AG09319 (cell line): ENCODE data around the gene POLR1F.

Experiments
- DNase-seq: peaks from one replicate; pipeline ENCODE4 v3.0.0-alpha.2; 2010; ENCODE audit warnings: low read depth; ENCODE audit errors: extremely low read depth
- TF ChIP-seq, protein P1 (sequence below): IDR thresholded peaks from 2 replicates; pipeline ENCODE4 v1.5.1; 2011; ENCODE audit warnings: low read depth, mild to moderate bottlenecking, inconsistent platforms, low read length, moderate library complexity

The POLR1F gene

DNA sequence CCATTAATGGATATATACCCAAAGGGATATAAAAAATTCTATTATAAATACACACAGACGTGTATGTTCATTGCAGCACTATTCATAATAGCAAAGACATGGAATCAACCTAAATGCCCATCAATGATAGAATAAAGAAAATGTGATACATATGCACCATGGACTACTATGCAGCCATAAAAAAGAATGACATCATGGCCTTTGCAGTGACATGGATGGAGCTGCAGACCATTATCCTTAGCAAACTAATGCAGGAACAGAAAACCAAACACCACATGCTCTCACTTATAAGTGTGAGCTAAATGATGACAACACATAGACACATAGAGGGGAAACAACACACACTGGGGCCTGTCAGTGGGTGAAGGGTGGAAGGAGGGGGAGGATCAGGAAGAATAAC lies 33.0 kb downstream of the POLR1F start:
- TF ChIP-seq, protein P1, sequence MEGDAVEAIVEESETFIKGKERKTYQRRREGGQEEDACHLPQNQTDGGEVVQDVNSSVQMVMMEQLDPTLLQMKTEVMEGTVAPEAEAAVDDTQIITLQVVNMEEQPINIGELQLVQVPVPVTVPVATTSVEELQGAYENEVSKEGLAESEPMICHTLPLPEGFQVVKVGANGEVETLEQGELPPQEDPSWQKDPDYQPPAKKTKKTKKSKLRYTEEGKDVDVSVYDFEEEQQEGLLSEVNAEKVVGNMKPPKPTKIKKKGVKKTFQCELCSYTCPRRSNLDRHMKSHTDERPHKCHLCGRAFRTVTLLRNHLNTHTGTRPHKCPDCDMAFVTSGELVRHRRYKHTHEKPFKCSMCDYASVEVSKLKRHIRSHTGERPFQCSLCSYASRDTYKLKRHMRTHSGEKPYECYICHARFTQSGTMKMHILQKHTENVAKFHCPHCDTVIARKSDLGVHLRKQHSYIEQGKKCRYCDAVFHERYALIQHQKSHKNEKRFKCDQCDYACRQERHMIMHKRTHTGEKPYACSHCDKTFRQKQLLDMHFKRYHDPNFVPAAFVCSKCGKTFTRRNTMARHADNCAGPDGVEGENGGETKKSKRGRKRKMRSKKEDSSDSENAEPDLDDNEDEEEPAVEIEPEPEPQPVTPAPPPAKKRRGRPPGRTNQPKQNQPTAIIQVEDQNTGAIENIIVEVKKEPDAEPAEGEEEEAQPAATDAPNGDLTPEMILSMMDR = no peak
- no peak for DNase-seq

DNA sequence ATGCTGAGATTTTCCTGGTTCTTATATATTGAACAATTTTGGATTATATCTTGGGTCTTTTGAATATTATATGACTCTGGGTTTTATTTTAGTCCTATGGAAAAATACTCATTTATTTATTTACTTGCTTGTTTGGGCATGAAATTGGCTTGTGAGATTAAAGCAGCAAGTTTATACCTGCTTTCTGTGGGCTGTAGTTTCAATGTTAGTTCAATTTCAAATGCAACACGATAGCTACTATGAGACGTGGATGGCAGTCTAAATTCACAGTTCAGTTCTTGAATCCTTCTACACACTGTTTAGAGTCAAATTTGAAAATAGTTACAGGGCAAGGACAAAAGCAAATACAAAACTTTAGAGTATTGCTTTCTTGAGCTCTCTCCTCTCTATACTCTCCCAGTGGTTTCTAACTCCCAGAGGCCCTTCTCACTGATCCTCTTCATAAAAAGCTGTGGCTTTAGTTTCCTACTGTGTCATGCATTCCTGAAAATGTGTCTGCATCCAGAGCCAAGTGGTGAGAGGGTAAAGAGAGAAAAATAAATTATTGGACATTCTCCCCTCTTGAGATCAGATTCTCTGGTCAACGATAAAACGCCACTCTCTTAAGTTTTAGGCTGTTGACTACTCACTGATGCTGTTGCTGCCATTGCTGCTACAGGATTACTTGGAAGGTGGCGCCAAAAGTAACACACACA lies 34.4 kb downstream of the POLR1F start:
- TF ChIP-seq, protein P1 = no peak
- DNase-seq = no peak

DNA sequence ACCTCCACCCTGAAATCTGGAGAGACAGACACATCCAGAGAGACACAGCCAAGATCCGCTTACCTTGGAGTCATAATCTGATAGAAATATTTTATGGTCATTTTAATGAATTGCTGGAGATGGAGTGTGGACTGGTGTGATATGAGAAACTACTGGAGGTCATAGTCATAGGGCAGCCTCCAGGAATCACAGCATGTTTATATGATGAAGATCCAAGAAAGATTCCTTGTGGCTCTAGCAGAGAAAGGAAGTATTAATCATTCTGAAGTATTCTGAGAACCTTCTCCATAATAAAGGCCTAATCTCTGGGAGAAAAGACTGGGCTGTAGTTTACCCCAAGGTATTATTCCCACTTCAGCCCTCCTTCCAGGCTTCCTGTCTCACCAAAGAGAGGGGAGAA lies 38.0 kb downstream of the POLR1F start:
- TF ChIP-seq, protein P1 = no peak
- DNase-seq = no peak

DNA sequence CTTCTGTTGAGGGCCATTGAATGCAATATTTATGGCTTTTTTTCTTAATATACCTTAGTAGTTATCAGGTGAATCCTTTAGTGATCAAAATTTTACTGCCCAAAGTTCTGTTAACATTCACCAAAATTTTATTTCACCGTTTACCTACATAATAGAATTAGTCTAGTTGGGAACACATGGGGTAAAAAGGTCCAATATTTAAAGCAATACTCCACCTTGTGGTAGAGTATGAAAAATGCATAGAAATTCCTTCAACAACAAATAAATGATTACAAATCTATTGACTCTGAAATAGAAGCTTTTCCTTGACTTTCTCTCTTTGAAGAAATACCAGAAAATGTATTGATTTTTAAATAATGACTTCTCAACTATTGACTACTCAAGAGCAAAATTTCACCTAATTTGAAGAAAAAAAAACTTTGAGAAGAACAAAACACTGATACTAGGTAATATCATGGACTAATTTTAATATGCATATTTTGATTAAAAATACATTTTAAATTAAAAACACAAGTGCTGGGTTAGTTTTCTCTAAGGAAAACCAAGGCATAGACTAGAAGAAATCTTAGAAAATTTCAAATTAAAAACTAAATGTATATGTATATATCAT lies 43.3 kb downstream of the POLR1F start:
- peak; percentile 1 for DNase-seq
- TF ChIP-seq, protein P1 = peak; percentile 54

DNA sequence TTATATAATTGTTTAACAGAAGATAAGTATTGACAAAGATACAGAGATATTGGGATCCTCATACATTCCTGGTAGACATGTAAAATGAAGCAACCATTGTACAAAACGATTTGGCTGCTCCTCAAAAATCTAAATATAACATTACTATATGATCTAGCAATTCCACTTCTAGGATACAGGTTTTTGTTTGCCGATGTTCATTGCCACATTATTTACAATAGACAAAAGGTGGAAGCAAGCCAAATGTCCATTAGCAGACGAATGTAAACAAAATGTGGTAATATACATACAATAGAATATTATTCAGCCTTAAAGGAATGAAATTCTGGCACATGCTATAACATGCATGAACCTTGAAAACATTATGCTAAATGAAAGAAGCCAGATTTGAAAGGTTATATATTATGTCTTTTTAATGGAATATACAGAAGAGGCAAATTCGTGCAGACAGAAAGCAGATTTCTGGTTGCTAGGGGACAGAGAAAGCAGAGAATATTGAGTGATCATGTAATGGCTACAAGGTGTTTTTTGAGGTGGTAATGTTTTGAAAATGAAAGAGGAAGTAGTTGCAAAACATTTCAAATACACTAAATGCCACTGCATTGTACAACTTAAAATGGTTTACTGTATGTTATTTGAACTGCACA lies 44.9 kb downstream of the POLR1F start:
- DNase-seq = no peak

DNA sequence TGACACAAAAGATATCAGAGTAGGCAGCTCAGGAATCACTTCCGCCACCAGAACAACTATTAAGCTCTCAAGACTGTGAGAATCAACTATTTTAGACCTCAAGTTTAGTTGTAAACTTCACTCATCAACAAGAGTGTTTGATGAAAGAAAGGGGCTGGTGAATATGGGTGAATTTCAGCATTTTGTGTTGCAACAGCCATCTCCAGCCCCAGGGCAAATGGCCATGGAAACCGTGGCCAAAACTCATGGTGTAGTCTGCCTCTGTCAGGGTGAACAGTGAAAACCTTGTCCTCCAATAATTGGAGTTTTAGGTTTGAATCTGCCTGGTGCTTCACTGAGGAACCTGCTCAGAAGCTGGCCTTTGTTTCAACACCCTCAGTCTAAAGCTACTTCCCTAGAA lies 60.0 kb downstream of the POLR1F start:
- TF ChIP-seq, protein P1 = no peak
- no peak for DNase-seq

More for the DNA sequence above, 44.9 kb downstream of the POLR1F start:
- TF ChIP-seq, protein P1 = no peak
